ENCODE data around the gene YPEL5. TPM values are rescaled to one million over a fixed set of nuclear protein-coding genes. Genes with fewer than 3 reads are reported as not detected.
A peak's percentile ranks its signal among the peaks of the same experiment; 100 is the strongest.

The YPEL5 gene
- total RNA-seq, 2 experiments from 2014 or later: 28.4 to 33.3 TPM

DNA sequence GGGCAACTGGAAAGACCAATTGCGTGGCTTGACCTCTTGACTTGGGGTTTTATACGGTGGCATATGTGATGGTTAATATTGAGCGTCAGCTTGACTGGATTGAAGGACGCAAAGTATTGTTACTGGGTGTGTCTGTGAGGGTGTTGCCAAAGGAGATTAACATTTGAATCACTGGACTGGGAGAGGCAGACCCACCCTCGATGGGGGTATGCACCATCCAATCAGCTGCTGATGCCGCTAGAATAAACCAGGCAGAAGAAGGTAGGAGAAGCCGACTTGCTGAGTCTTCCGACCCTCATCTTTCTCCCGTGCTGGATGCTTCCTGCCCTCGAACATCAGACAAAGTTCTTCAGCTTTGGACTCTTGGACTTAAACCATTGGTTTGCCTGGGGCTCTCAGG, 34.2 kb upstream of the YPEL5 start:
- intact Hi-C loops (cut with micrococcal nuclease): no loop called here
- Mint-ChIP-seq H3K27ac (no peak overlapping the region), H3K4me3 (no peak overlapping the region), H3K9me3 (no peaks in the 10 kb centered on the region), H3K36me3 (ENCODE audit: low read depth) (no peaks in the 10 kb centered on the region), H3K4me1 (ENCODE audit: low read depth) (peaks cover 4% of the 10 kb centered on the region), H3K27me3 (ENCODE audit: low read depth) (no peaks in the 10 kb centered on the region)
- no peak for DNase-seq
- CTCF ChIA-PET: interaction anchor here (0.9 to 1.9 kb wide), 2 partner anchors 23 to 52 kb away, joined by 3 to 10 read pairs; no protein-coding TSS in a partner anchor

DNA sequence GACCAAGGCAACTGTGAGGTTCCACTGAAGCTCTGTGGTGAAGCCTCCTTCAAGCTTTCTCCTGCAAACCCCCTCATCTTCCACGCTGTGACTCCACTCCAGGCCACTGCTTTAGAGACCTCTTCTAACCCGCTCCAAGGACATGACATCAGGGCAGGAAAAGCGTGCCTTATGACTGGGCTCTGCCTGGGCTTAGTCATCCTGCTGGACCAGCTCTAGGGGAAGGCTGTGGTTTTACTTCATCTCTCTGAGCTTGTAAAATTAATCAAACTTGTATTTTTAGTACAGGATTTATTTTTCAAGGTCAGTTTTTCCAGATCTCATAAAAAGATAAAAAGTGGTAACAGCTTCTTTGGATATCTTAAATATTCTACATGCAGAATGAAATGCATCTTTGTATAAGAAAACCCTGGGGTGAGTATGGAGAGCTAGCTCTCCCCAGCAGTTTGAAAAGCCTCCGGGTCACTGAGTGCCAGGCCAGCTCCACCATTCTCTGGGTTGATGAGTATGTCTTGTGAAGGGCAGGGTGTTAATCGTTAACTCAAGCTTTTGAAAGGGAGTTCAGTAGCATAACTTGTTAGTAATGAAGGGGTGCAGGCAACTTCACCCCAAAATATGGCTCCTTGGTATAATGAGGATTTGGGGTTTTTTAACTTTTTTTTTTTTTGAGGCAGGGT, 33.1 kb upstream of the YPEL5 start:
- Mint-ChIP-seq H3K36me3 (ENCODE audit: low read depth) (no peaks in the 10 kb centered on the region), H3K4me1 (ENCODE audit: low read depth) (peaks cover 4% of the 10 kb centered on the region), H3K9me3 (no peaks in the 10 kb centered on the region), H3K4me3 (no peak overlapping the region), H3K27me3 (ENCODE audit: low read depth) (no peaks in the 10 kb centered on the region), H3K27ac (no peak overlapping the region)
- no peak for DNase-seq
- CTCF ChIA-PET: interaction anchor here (0.6 to 4.2 kb wide), 10 partner anchors 13 to 601 kb away, joined by 3 to 21 read pairs (median 5); no protein-coding TSS in a partner anchor
- intact Hi-C loops (cut with micrococcal nuclease): no loop called here

DNA sequence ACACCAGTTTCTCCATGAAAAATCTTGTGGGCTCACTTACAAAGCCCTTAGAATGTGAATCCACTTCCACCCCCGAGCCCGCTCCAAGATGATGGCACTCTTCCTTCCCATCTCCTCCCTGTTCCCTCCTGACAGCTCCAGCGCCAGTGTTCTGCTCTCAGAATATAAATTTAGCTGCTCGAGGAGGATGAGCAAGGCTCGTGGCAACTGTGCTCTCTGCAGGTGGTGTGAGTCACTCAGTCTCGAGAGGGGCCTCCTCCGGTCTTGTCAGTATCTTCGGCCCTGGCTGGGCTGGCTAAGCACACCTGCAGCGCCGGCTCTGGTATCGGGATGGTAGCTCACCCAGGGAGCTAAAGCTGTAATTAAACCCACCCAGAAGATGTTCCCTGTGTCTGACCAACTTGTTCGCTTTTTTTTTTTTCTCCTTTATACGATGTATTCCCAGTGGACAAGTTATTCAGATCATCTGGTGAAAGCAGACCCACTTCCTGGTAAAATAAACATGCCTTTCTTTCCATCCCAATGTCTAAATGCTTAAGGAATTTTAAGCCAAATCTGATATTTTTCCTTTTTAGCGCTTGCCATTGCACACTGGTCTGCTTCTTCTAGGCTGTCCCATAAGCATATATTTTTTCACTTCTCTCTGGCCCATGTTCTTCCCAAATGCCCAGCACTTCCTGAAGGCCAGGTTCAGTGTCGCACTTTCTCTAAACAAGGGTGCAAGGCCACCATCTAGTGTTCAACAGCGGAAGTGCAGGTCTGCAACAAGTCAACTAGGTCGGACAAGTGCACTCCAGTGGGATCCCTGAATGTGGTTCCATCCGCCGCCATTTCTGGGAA, 31.4 kb upstream of the YPEL5 start:
- Mint-ChIP-seq H3K27me3 (ENCODE audit: low read depth) (no peaks in the 10 kb centered on the region), H3K36me3 (ENCODE audit: low read depth) (no peaks in the 10 kb centered on the region), H3K4me3 (no peak overlapping the region), H3K4me1 (ENCODE audit: low read depth) (peaks cover 4% of the 10 kb centered on the region), H3K27ac (no peak overlapping the region), H3K9me3 (no peaks in the 10 kb centered on the region)
- intact Hi-C loops (cut with micrococcal nuclease): loop anchor here (1.0 kb wide), 2 partner anchors 24 to 192 kb away; no protein-coding TSS in a partner anchor
- CTCF ChIA-PET: interaction anchor here (0.6 to 4.2 kb wide), 14 partner anchors 14 to 596 kb away, joined by 3 to 21 read pairs (median 4); no protein-coding TSS in a partner anchor
- peak; percentile 85 for DNase-seq

DNA sequence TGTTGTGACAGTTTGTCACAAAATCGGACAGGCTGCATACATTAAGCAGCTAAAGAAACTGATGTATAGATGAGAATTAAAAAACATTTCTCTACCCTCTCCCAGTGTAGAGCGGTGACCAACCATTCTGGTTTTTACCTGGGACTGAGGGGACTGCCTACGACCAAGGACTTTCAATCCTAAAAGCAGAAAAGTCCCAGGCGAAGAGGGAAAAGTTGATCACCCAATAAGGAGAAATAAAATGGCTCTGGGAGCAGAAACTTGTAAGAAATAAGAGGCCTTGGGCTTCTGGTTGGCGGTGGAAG, 30.9 kb upstream of the YPEL5 start:
- no peaks in the 10 kb centered on the region for H3K27me3 Mint-ChIP-seq (ENCODE audit: low read depth)
- H3K9me3 Mint-ChIP-seq: no peaks in the 10 kb centered on the region
- intact Hi-C loops (cut with micrococcal nuclease): loop anchor here (1.0 kb wide), 2 partner anchors 25 to 193 kb away; no protein-coding TSS in a partner anchor

DNA sequence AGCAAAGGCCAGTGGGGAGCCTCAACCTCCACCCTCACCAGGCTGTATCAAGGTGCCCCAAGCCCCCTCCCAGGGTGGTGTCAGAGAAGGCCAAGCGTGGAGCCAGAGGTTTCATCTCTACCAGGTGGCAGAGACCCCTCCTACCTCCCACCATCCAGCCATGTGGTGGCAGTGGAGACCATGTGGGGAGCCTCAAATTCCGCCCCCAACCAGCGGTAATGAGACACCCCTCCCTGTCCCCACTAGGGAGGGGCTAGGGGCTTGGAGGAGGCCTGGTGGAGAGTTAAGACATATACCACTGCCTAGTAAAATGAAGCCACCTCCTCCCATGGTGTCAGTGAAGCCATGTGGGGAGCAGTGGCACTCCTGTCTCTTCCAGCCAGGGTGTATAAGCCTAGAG, 24.4 kb upstream of the YPEL5 start:
- no peaks in the 10 kb centered on the region for H3K4me1 Mint-ChIP-seq (ENCODE audit: low read depth)
- no peak for DNase-seq
- H3K9me3 Mint-ChIP-seq: no peaks in the 10 kb centered on the region
- intact Hi-C loops (cut with micrococcal nuclease): no loop called here
- no peaks in the 10 kb centered on the region for H3K36me3 Mint-ChIP-seq (ENCODE audit: low read depth)
- H3K4me3 Mint-ChIP-seq: no peak overlapping the region
- H3K27ac Mint-ChIP-seq: no peak overlapping the region
- CTCF ChIA-PET: no interaction called here
- no peaks in the 10 kb centered on the region for H3K27me3 Mint-ChIP-seq (ENCODE audit: low read depth)

More for the DNA sequence above, 30.9 kb upstream of the YPEL5 start:
- Mint-ChIP-seq H3K4me3 (no peak overlapping the region), H3K4me1 (ENCODE audit: low read depth) (peaks cover 4% of the 10 kb centered on the region), H3K27ac (no peak overlapping the region), H3K36me3 (ENCODE audit: low read depth) (no peaks in the 10 kb centered on the region)
- CTCF ChIA-PET: interaction anchor here (0.7 to 4.2 kb wide), 6 partner anchors 15 to 595 kb away, joined by 3 to 21 read pairs (median 7); no protein-coding TSS in a partner anchor
- no peak for DNase-seq

DNA sequence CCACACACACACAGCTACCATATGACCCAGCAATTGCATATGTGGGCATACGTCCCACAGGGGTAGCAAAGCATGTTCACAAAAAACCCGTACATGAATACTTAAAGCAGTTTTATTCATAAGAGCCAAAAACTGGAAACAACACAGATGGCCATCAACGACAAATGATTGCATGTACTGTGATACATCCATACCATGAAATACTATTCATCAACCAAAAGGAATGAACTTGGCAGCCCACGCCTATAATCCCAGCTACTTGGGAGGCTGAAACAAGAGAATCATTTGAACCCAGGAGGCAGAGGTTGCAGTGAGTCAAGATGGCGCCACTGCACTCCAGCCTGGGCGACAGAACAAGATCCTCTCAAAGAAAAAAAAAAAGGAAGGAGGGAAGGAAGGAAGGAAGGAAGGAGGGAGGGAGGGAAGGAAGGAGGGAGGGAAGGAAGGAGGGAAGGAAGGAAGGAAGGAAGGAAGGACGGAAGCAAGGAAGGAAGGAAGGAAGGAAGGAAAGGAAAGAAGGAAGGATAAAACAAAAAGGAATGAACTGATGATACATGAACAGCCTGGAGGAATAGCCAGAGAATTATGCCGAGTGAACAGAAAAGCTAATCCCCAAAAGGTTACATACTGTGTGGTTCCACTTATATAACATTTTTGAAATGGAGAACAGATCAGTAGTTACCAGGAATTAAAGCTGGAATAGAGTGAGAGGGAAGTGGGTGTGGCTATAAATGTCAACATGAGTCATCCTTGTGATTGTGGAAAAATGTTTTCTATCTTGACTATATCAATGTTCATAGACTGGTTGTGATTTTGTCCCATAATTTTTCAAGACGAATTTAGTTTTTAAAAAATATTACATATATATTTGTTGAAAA, 19.6 kb upstream of the YPEL5 start:
- Mint-ChIP-seq H3K36me3 (ENCODE audit: low read depth) (no peaks in the 10 kb centered on the region), H3K27ac (no peak overlapping the region), H3K27me3 (ENCODE audit: low read depth) (no peaks in the 10 kb centered on the region), H3K4me1 (ENCODE audit: low read depth) (no peaks in the 10 kb centered on the region), H3K9me3 (no peaks in the 10 kb centered on the region), H3K4me3 (no peak overlapping the region)
- CTCF ChIA-PET: no interaction called here
- intact Hi-C loops (cut with micrococcal nuclease): no loop called here
- no peak for DNase-seq

DNA sequence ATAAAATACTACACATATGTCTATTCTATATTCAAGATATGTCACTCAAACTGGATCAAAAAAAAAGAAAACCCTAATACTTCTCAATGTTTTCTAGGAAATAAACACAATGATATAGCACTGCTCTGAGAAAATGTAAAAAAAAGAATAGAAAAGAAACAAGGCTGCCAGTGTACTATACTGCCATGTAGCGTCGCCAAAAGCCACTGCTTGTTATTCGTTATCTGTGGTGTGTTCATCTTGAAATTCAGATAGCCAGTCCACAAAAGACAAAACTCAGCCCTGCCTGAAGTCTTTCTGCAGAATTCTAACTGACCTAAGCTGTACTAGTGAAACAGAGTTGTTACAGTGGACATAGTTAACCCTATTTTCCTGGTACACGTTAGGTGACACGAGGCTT, 12.2 kb upstream of the YPEL5 start:
- intact Hi-C loops (cut with micrococcal nuclease): no loop called here
- CTCF ChIA-PET: interaction anchor here (0.7 to 1.3 kb wide), 4 partner anchors 17 to 394 kb away, joined by 3 to 4 read pairs (median 3); no protein-coding TSS in a partner anchor
- Mint-ChIP-seq H3K4me3 (no peak overlapping the region), H3K36me3 (ENCODE audit: low read depth) (no peaks in the 10 kb centered on the region), H3K4me1 (ENCODE audit: low read depth) (peaks cover 9% of the 10 kb centered on the region), H3K27me3 (ENCODE audit: low read depth) (no peaks in the 10 kb centered on the region), H3K9me3 (no peaks in the 10 kb centered on the region), H3K27ac (no peak overlapping the region)
- no peak for DNase-seq

DNA sequence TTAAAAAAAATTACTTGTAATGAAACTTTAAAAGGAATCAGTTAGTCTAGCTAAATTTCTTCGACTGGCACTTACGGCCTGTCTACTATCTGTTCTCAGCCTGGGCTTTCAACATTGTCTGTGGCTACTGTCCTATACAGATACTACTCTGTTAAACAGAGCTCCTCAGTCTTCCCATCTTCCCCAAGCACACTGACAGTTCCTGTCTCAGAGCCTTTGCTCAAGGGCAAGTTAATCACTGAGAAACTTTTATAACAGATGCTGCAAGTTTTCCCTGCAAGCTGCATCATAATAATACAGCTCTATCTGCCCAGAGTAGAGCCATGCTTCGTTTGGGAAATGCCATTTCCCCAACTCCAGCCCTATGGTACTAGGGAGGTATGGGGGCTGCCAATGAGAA, 11.3 kb upstream of the YPEL5 start:
- Mint-ChIP-seq H3K27me3 (ENCODE audit: low read depth) (no peaks in the 10 kb centered on the region), H3K27ac (no peak overlapping the region), H3K4me3 (no peak overlapping the region), H3K9me3 (no peaks in the 10 kb centered on the region), H3K4me1 (ENCODE audit: low read depth) (peaks cover 16% of the 10 kb centered on the region), H3K36me3 (ENCODE audit: low read depth) (no peaks in the 10 kb centered on the region)
- intact Hi-C loops (cut with micrococcal nuclease): no loop called here
- no peak for DNase-seq
- CTCF ChIA-PET: interaction anchor here (0.9 to 1.8 kb wide), 3 partner anchors 20 to 576 kb away, joined by 3 to 4 read pairs (median 4); no protein-coding TSS in a partner anchor

DNA sequence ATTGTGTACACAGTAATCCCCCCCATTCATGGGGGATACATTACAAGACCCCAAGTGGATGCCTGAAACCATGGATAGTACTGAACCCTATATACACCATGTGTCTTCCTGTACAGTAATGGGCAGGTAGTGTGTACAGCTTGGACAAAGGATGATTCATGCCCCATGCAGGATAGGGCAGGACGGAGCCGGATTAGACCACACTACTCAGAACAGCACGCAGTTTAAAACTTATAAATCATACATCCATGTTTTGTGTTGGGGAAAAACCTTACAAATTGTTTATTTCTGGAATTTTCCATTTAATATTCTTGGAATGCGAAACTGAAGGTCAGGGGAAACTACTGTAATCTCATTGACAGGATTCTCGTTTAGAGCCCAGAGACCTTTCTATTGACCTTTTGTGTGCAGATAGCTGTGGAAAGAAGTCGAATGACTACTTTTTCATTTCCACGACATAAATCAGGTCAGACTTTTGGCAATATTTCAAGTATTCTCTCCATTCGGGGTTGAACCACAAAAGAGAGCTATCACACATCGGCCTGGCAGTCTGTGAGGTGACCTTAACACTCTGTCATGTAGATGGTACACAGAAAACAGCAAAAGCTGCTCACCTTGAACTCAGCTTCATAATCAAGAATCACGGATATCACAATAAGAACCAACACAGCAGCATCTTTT, 9.9 kb upstream of the YPEL5 start:
- H3K36me3 Mint-ChIP-seq (ENCODE audit: low read depth): no peaks in the 10 kb centered on the region
- no peak overlapping the region for H3K4me3 Mint-ChIP-seq
- intact Hi-C loops (cut with micrococcal nuclease): no loop called here
- H3K27ac Mint-ChIP-seq: no peak overlapping the region
- CTCF ChIA-PET: interaction anchor here (1.8 to 2.9 kb wide), 2 partner anchors 574 to 575 kb away, joined by 4 to 16 read pairs; no protein-coding TSS in a partner anchor
- no peak for DNase-seq
- H3K4me1 Mint-ChIP-seq (ENCODE audit: low read depth): peaks cover 16% of the 10 kb centered on the region
- H3K27me3 Mint-ChIP-seq (ENCODE audit: low read depth): no peaks in the 10 kb centered on the region
- no peaks in the 10 kb centered on the region for H3K9me3 Mint-ChIP-seq

DNA sequence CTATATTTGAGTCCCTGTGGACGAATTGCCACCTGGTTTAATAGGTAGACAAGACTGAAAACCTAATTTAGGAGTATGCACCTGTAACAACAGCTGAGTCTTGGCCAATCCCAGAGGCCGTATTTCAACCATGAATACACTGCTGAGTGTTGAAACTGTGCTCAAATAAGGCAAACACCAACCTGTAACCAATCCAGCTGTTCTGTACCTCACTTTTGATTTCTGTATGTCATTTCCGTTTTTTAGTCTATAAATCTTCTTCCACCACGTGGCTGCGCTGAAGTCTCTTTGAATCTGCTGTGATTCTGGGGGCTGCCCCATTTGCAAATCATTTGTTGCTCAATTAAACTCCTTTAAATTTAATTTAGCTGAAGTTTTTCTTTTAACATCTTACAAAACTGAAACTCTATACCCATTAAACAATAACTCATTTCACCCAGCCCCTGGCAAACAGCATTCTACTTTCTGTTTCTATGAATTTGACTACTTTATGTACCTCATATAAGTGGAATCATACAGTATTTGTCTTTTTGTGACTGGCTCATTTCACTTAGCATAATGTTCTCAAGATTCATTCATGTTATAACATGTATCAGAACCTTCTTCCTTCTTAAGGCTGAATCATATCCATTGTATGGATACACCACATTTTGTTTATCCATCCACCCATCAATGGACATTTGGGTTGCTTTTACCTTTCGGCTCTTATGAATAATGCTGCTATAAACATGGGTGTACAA, 7.5 kb upstream of the YPEL5 start:
- no peaks in the 10 kb centered on the region for H3K9me3 Mint-ChIP-seq
- CTCF ChIA-PET: interaction anchor here (1.3 to 2.9 kb wide), 5 partner anchors 17 to 572 kb away, joined by 4 to 16 read pairs (median 7); no protein-coding TSS in a partner anchor
- H3K27me3 Mint-ChIP-seq (ENCODE audit: low read depth): no peaks in the 10 kb centered on the region
- DNase-seq: peak; percentile 82
- intact Hi-C loops (cut with micrococcal nuclease): loop anchor here (1.0 kb wide), 3 partner anchors 26 to 572 kb away; no protein-coding TSS in a partner anchor
- H3K27ac Mint-ChIP-seq: peak overlapping the region; percentile 79
- peak overlapping the region; percentile 51 for H3K4me3 Mint-ChIP-seq
- H3K4me1 Mint-ChIP-seq (ENCODE audit: low read depth): peaks cover 27% of the 10 kb centered on the region
- no peaks in the 10 kb centered on the region for H3K36me3 Mint-ChIP-seq (ENCODE audit: low read depth)

DNA sequence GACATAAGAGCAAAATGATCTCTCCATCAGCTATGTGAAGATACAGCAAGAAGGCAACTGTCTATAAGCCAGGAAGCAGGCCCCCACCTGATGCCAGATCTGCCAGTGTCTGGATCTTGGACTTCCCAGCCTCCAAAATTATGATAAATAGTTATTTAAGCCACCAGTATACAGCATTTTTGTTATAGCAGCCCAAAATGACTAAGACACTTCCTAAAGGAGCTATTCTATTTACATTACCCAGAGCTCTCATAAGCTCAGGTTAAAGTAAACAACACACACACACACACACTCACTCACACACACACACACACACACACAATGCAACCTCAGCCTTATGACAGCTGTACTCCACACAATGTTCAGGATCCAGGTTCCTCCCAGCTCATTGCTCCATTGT, 5.7 kb upstream of the YPEL5 start:
- CTCF ChIA-PET: interaction anchor here (1.2 kb wide), 1 partner anchor 23 kb away, joined by 3 read pairs; no protein-coding TSS in a partner anchor
- Mint-ChIP-seq H3K27me3 (ENCODE audit: low read depth) (no peaks in the 10 kb centered on the region), H3K9me3 (no peaks in the 10 kb centered on the region), H3K27ac (no peak overlapping the region), H3K4me3 (no peak overlapping the region), H3K36me3 (ENCODE audit: low read depth) (no peaks in the 10 kb centered on the region), H3K4me1 (ENCODE audit: low read depth) (peaks cover 38% of the 10 kb centered on the region)
- no peak for DNase-seq
- intact Hi-C loops (cut with micrococcal nuclease): loop anchor here (10.0 kb wide), 1 partner anchor 1126 kb away; no protein-coding TSS in a partner anchor

All from activated naive CD4-positive, alpha-beta T cell treated with anti-CD3 and anti-CD28 coated beads for 36 hours (primary cell).